Tongue (tissue), 2 donors: ENCODE data around the gene COG5. TPM values are rescaled to one million over a fixed set of nuclear protein-coding genes. Genes with fewer than 3 reads are reported as not detected.

Experiments used
- DNase-seq: peaks from one replicate; pipeline ENCODE4 v3.0.0-alpha.2; 2015
- total RNA-seq: library from RNA; depleted of rRNA; stranded (reverse); fragments of >200 nt; gene quantifications from one replicate; pipeline ENCODE4 v1.2.3, GENCODE V29; 2014

COG5 gene
- total RNA-seq, 1 donor from 2014 or later: 99.0 TPM

- peak; percentile 62 for DNase-seq
Measured at GRCh38 chr7:107505997-107506673, 57.6 kb downstream of the COG5 start.

- DNase-seq: no peak
Measured at GRCh38 chr7:107505362-107505761, 58.4 kb downstream of the COG5 start.

GRCh38 chr7:107503687-107504086 is 60.0 kb downstream of the COG5 start:
- no peak for DNase-seq

- DNase-seq: no peak
Measured at GRCh38 chr7:107502797-107503196, 60.9 kb downstream of the COG5 start.

- no peak for DNase-seq
Measured at GRCh38 chr7:107502154-107502553, 61.6 kb downstream of the COG5 start.

GRCh38 chr7:107501593-107501992 is 62.1 kb downstream of the COG5 start:
- peak; percentile 10 for DNase-seq

GRCh38 chr7:107499731-107500130 is 64.0 kb downstream of the COG5 start:
- no peak for DNase-seq

- no peak for DNase-seq
Measured at GRCh38 chr7:107495516-107495915, 68.2 kb downstream of the COG5 start.

GRCh38 chr7:107494884-107495283 is 68.8 kb downstream of the COG5 start:
- DNase-seq: no peak

- no peak for DNase-seq
Measured at GRCh38 chr7:107494315-107494751, 69.4 kb downstream of the COG5 start.

- no peak for DNase-seq
Measured at GRCh38 chr7:107492875-107493274, 70.8 kb downstream of the COG5 start.

GRCh38 chr7:107486041-107486440 is 77.7 kb downstream of the COG5 start:
- no peak for DNase-seq

GRCh38 chr7:107482571-107482970 is 81.1 kb downstream of the COG5 start:
- DNase-seq: no peak

GRCh38 chr7:107480932-107481331 is 82.8 kb downstream of the COG5 start:
- no peak for DNase-seq

- DNase-seq: no peak
Measured at GRCh38 chr7:107479303-107479702, 84.4 kb downstream of the COG5 start.

GRCh38 chr7:107474104-107474521 is 89.6 kb downstream of the COG5 start:
- DNase-seq: no peak

GRCh38 chr7:107472116-107472515 is 91.6 kb downstream of the COG5 start:
- no peak for DNase-seq

GRCh38 chr7:107471292-107472070 is 92.2 kb downstream of the COG5 start:
- peak; percentile 15 for DNase-seq

GRCh38 chr7:107469929-107470328 is 93.8 kb downstream of the COG5 start, which contains the start of gene GPR22:
GPR22 (plus strand) TSS chr7:107470057; CDS start chr7:107474061, 4,004 bp downstream.
- no peak for DNase-seq

GRCh38 chr7:107468824-107469223 is 94.9 kb downstream of the COG5 start:
- no peak for DNase-seq

GRCh38 chr7:107467972-107468371 is 95.7 kb downstream of the COG5 start:
- DNase-seq: no peak

GRCh38 chr7:107464666-107465226 is 99.0 kb downstream of the COG5 start:
- DNase-seq: no peak
